Endothelial cell of umbilical vein (primary cell): ENCODE measurements around the gene RALB. TPM values are rescaled to one million over a fixed set of nuclear protein-coding genes. Genes with fewer than 3 reads are reported as not detected.
"Not testable (repeated sequence)": the region's sequence is repeated elsewhere in the genome, so short reads cannot be mapped to it uniquely, and the experiment has no call there.

Experiments
- BruUV-seq: library from RNA; stranded (reverse); fragments of 400-500 nt; replicated peaks from 2 replicates; lab custom pipeline; 2021; lab: Mats Ljungman, UMichigan
- CTCF ChIA-PET: fragments of 300-600, 350-600 bp; sonication (Branson Sonifier 250); formaldehyde crosslinking; loops from one replicate; lab custom pipeline; 2021; ENCODE audit warnings: antibody characterized with exemption, inconsistent platforms; lab: Charles Lee
- POLR2A ChIA-PET: fragments of 300-600, 350-600 bp; sonication (Branson Sonifier 250); formaldehyde crosslinking; loops from one replicate; lab custom pipeline; 2021; ENCODE audit warnings: antibody characterized with exemption, inconsistent platforms; lab: Charles Lee
- DNase-seq: peaks from one replicate; pipeline ENCODE4 v3.0.0-alpha.2; 2011; ENCODE audit warnings: low read depth, low spot score
- FAIRE-seq: peaks from 2 replicates; lab custom pipeline; 2011; peaks lifted over from hg19 to GRCh38; lab: Jason Lieb, UNC
- H2AFZ ChIP-seq: 2 replicates; pipeline ENCODE4 v1.6.0; 2012; ENCODE audit warnings: low read depth, low read length, control low read depth, inconsistent platforms
- H3K27ac ChIP-seq: 2 replicates; pipeline ENCODE4 v1.5.1; 2011; ENCODE audit warnings: low read depth, mild to moderate bottlenecking, control low read depth, low read length, moderate library complexity; ENCODE audit not compliant: insufficient read depth
- H3K27me3 ChIP-seq, 2 experiments: 2 replicates each; pipeline versions ENCODE4 v1.6.0 to v1.6.1; 2011; ENCODE audit warnings: low read length in 2 of 2, mixed read lengths in 1 of 2; ENCODE audit not compliant: control insufficient read depth in 2 of 2, insufficient read depth in 2 of 2
- H3K36me3 ChIP-seq, 2 experiments: 2 replicates in 1 of 2; 3 replicates in 1 of 2; pipeline ENCODE4 v1.5.1; 2011; ENCODE audit warnings: low read length in 2 of 2, mild to moderate bottlenecking in 1 of 2, moderate library complexity in 1 of 2; ENCODE audit not compliant: control insufficient read depth in 2 of 2, insufficient read depth in 2 of 2; ENCODE audit errors: extremely low read depth in 1 of 2
- H3K4me1 ChIP-seq: 3 replicates; pipeline ENCODE4 v1.5.1; 2011; ENCODE audit warnings: mild to moderate bottlenecking, low read length; ENCODE audit not compliant: control insufficient read depth, insufficient read depth; ENCODE audit errors: extremely low read depth
- H3K4me2 ChIP-seq: 2 replicates; pipeline ENCODE4 v1.6.1; 2011; ENCODE audit warnings: low read length, control low read depth, mixed read lengths; ENCODE audit not compliant: insufficient read depth
- H3K4me3 ChIP-seq, 3 experiments: fragments of 200-600 bp in 1 of 3; sonication (generic), shearing (Covaris generic) in 1 of 3; replicated peaks in 1 of 3; 2 replicates each; pipeline ENCODE4 v1.5.1; 2011 to 2016; ENCODE audit warnings: control low read depth in 3 of 3, low read length in 3 of 3, mild to moderate bottlenecking in 2 of 3, inconsistent platforms in 1 of 3, low read depth in 1 of 3, moderate library complexity in 1 of 3; ENCODE audit not compliant: insufficient read depth in 1 of 3
- H3K79me2 ChIP-seq: 2 replicates; pipeline ENCODE4 v1.6.0; 2012; ENCODE audit warnings: low read length, inconsistent platforms; ENCODE audit not compliant: control insufficient read depth, insufficient read depth
- H3K9ac ChIP-seq: replicated peaks from 2 replicates; pipeline ENCODE3; 2011; ENCODE audit warnings: low read length, control low read depth; ENCODE audit not compliant: insufficient read depth; ENCODE audit errors: extremely low read depth
- H3K9me1 ChIP-seq: replicated peaks from 3 replicates; pipeline ENCODE4 v1.6.0; 2011; ENCODE audit warnings: mild to moderate bottlenecking, low read length; ENCODE audit not compliant: control insufficient read depth, insufficient read depth; ENCODE audit errors: extremely low read depth
- H3K9me3 ChIP-seq: replicated peaks from 2 replicates; pipeline ENCODE4 v1.5.1; 2012; ENCODE audit warnings: low read length, inconsistent platforms; ENCODE audit not compliant: control insufficient read depth, insufficient read depth
- H4K20me1 ChIP-seq: replicated peaks from 2 replicates; pipeline ENCODE3; 2011; ENCODE audit warnings: mild to moderate bottlenecking, low read length; ENCODE audit not compliant: control insufficient read depth, insufficient read depth; ENCODE audit errors: extremely low read depth
- EZH2 ChIP-seq: IDR thresholded peaks from 2 replicates; pipeline ENCODE4 v1.6.1; 2012; ENCODE audit warnings: borderline replicate concordance, low read depth, mild to moderate bottlenecking, moderate library complexity, low read length, inconsistent platforms; ENCODE audit not compliant: severe bottlenecking
- FOS ChIP-seq: IDR thresholded peaks from 2 replicates; pipeline ENCODE4 v1.6.1; 2011; ENCODE audit warnings: mild to moderate bottlenecking, low read length, moderate library complexity, borderline replicate concordance; ENCODE audit not compliant: insufficient read depth
- GATA2 ChIP-seq: IDR thresholded peaks from 2 replicates; pipeline ENCODE4 v1.7.0; 2011; ENCODE audit warnings: low read depth, mild to moderate bottlenecking, moderate library complexity, mixed read lengths, low read length; ENCODE audit not compliant: insufficient read length, insufficient read depth
- JUN ChIP-seq: IDR thresholded peaks from 2 replicates; pipeline ENCODE4 v1.6.1; 2011; ENCODE audit warnings: borderline replicate concordance, low read depth; ENCODE audit not compliant: insufficient read length, insufficient read depth
- MYC ChIP-seq: IDR thresholded peaks from one replicate; pipeline ENCODE4 v1.6.1; 2011; ENCODE audit warnings: mild to moderate bottlenecking, low read depth, low read length
- POLR2A ChIP-seq: IDR thresholded peaks from 2 replicates; pipeline ENCODE4 v1.6.1; 2012; ENCODE audit warnings: low read depth, mild to moderate bottlenecking, control low read depth, low read length
- POLR2AphosphoS5 ChIP-seq: IDR thresholded peaks from 2 replicates; pipeline ENCODE4 v1.6.1; 2012; ENCODE audit warnings: low read depth, mild to moderate bottlenecking, control low read depth, low read length, moderate library complexity; ENCODE audit not compliant: insufficient read depth
- dilution Hi-C: fragments of 300-500 bp; cut with MboI; formaldehyde crosslinking; loops from one replicate; pipeline ENCODE4 v1.15.0; 2019; ENCODE audit warnings: low sequenced_read_pairs; ENCODE audit not compliant: extremely low pct_ligation_motif_present
- intact Hi-C: fragments of 100-400 bp; cut with micrococcal nuclease; formaldehyde crosslinking; loops from one replicate; pipeline ENCODE4 v1.10.0; 2022
- polyA plus RNA-seq, 4 experiments: library from polyadenylated mRNA; depleted of rRNA in 3 of 4; stranded (reverse) in 3 of 4; unstranded in 1 of 4; fragments of >200 nt; gene quantifications; 2 replicates each; pipeline versions ENCODE4 v1.2.1 to v1.2.3, GENCODE V29; 2011 to 2012; ENCODE audit warnings: missing spikeins in 1 of 4
- total RNA-seq: library from RNA; stranded (reverse); gene quantifications from 2 replicates; pipeline ENCODE4 v1.2.3, GENCODE V29; 2021
- TF ChIP-seq, protein P1 (sequence below), 2 donors: IDR thresholded peaks; 1 replicate in 1 of 2; 2 replicates in 1 of 2; pipeline ENCODE4 v1.5.1; 2011; ENCODE audit warnings: low read length in 2 of 2, mild to moderate bottlenecking in 2 of 2, moderate library complexity in 2 of 2, control low read depth in 1 of 2, inconsistent platforms in 1 of 2, low read depth in 1 of 2; ENCODE audit not compliant: insufficient read depth in 1 of 2; ENCODE audit errors: extremely low read depth in 1 of 2
- TF ChIP-seq, protein P2 (sequence below): IDR thresholded peaks from 2 replicates; pipeline ENCODE4 v1.6.1; 2011; ENCODE audit not compliant: insufficient read depth, insufficient read length

The RALB gene
- total and polyA plus RNA-seq, 2 donors (not counting 3 experiments of a cell fraction or from before 2014, with no cell fraction given): 105 to 115 TPM

GRCh38 chr2:120258196-120258595 lies 5.5 kb downstream of the RALB start:
- H3K9me1 ChIP-seq: no peaks in the 10 kb centered on the region
- no peak overlapping the region for H2AFZ ChIP-seq
- no TSS peak for BruUV-seq
- no peaks in the 10 kb centered on the region for H4K20me1 ChIP-seq
- FAIRE-seq (no peak), DNase-seq (no peak)
- TF ChIP-seq EZH2 (no peak), POLR2A (no peak), FOS (no peak), MYC (no peak), POLR2AphosphoS5 (no peak), JUN (no peak), GATA2 (no peak)
- TF ChIP-seq, protein P1, sequence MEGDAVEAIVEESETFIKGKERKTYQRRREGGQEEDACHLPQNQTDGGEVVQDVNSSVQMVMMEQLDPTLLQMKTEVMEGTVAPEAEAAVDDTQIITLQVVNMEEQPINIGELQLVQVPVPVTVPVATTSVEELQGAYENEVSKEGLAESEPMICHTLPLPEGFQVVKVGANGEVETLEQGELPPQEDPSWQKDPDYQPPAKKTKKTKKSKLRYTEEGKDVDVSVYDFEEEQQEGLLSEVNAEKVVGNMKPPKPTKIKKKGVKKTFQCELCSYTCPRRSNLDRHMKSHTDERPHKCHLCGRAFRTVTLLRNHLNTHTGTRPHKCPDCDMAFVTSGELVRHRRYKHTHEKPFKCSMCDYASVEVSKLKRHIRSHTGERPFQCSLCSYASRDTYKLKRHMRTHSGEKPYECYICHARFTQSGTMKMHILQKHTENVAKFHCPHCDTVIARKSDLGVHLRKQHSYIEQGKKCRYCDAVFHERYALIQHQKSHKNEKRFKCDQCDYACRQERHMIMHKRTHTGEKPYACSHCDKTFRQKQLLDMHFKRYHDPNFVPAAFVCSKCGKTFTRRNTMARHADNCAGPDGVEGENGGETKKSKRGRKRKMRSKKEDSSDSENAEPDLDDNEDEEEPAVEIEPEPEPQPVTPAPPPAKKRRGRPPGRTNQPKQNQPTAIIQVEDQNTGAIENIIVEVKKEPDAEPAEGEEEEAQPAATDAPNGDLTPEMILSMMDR (IDR thresholded peaks at IDR 0.05; ENCODE audit: extremely low read depth in 1 of 2, insufficient read depth in 1 of 2, low read depth in 1 of 2, low read length in 2 of 2): no peak
- TF ChIP-seq, protein P2, sequence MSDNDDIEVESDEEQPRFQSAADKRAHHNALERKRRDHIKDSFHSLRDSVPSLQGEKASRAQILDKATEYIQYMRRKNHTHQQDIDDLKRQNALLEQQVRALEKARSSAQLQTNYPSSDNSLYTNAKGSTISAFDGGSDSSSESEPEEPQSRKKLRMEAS: no peak
- H3K4me3 ChIP-seq: no peak overlapping the region
- peaks cover 3% of the 10 kb centered on the region in 2 experiments for H3K36me3 ChIP-seq
- peaks cover 64% of the 10 kb centered on the region for H3K4me1 ChIP-seq
- POLR2A ChIA-PET: no interaction called here
- H3K9me3 ChIP-seq: no peaks in the 10 kb centered on the region
- H3K79me2 ChIP-seq: peaks cover 86% of the 10 kb centered on the region
- no peaks in the 10 kb centered on the region for H3K27me3 ChIP-seq
- CTCF ChIA-PET: interaction anchor here (0.7 to 5.7 kb wide), 6 partner anchors 10 to 83 kb away, joined by 3 to 41 read pairs (median 5); partner anchors contain the start of gene TMEM185B
- no peak overlapping the region for H3K27ac ChIP-seq
- intact Hi-C loops (loop anchor here (10.0 kb wide), 1 partner anchor 297 kb away; no protein-coding TSS in a partner anchor), dilution Hi-C loops (no loop called here)
- no peak overlapping the region for H3K9ac ChIP-seq
- H3K4me2 ChIP-seq: peak overlapping the region; percentile 64

DNA sequence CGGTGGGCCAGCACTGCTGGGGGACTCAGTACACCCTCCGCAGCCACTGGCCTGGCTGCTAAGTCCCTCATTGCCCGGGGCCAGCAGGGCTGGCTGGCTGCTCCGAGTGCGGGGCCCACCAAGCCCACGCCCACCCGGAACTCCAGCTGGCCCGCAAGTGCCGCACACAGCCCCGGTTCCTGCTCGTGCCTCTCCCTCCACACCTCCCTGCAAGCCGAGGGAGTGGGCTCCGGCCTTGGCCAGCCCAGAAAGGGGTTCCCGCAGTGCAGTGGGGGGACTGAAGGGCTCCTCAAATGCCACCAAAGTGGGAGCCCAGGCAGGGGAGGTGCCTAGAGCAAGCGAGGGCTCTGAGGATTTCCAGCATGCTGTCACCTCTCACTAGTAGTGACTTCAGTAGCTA lies 7.3 kb downstream of the RALB start:
- FAIRE-seq, CTCF ChIA-PET, H4K20me1 ChIP-seq, H3K9me3 ChIP-seq, POLR2A ChIA-PET, H3K4me3 ChIP-seq, H3K9me1 ChIP-seq, dilution Hi-C loops, H3K4me2 ChIP-seq, BruUV-seq, H3K27me3 ChIP-seq, H2AFZ ChIP-seq, H3K36me3 ChIP-seq, H3K9ac ChIP-seq, H3K27ac ChIP-seq, DNase-seq: not testable (repeated sequence)
- H3K79me2 ChIP-seq: peaks cover 80% of the 10 kb centered on the region
- peaks cover 60% of the 10 kb centered on the region for H3K4me1 ChIP-seq
- intact Hi-C loops: loop anchor here (10.0 kb wide), 1 partner anchor 295 kb away; no protein-coding TSS in a partner anchor
